Measurements from ENCODE around the gene HS3ST5. TPM values are rescaled to one million over a fixed set of nuclear protein-coding genes. Genes with fewer than 3 reads are reported as not detected.

HS3ST5 gene
- total and polyA plus RNA-seq, 2 donors (not counting 1 experiment from before 2014, with no cell fraction given): under 0.01 TPM; not detected in 1

GRCh38 chr6:114032721-114033120, 310.1 kb downstream of the HS3ST5 start:
- H3K4me2 ChIP-seq (ENCODE audit: extremely low read depth, insufficient read depth, low read length): no peak overlapping the region
- no peaks in the 10 kb centered on the region for H3K27me3 ChIP-seq (ENCODE audit: control insufficient read depth, insufficient read depth, low read length)
- H2AFZ ChIP-seq (ENCODE audit: low read length): no peak overlapping the region
- no peak for TF ChIP-seq EZH2 (IDR thresholded peaks at IDR 0.05; ENCODE audit: low read length, missing control alignments)
- TF ChIP-seq, protein P1, sequence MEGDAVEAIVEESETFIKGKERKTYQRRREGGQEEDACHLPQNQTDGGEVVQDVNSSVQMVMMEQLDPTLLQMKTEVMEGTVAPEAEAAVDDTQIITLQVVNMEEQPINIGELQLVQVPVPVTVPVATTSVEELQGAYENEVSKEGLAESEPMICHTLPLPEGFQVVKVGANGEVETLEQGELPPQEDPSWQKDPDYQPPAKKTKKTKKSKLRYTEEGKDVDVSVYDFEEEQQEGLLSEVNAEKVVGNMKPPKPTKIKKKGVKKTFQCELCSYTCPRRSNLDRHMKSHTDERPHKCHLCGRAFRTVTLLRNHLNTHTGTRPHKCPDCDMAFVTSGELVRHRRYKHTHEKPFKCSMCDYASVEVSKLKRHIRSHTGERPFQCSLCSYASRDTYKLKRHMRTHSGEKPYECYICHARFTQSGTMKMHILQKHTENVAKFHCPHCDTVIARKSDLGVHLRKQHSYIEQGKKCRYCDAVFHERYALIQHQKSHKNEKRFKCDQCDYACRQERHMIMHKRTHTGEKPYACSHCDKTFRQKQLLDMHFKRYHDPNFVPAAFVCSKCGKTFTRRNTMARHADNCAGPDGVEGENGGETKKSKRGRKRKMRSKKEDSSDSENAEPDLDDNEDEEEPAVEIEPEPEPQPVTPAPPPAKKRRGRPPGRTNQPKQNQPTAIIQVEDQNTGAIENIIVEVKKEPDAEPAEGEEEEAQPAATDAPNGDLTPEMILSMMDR (conservative IDR thresholded peaks at IDR 0.05 in 1 of 2, IDR thresholded peaks at IDR 0.05 in 1 of 2; ENCODE audit: low read depth in 1 of 2, low read length in 2 of 2): no peak
- H3K9me3 ChIP-seq (ENCODE audit: control insufficient read depth, insufficient read depth, low read depth, low read length): no peaks in the 10 kb centered on the region
- H3K4me1 ChIP-seq (ENCODE audit: control insufficient read depth, extremely low read depth, insufficient read depth, low read length): no peaks in the 10 kb centered on the region
- H4K20me1 ChIP-seq (ENCODE audit: control insufficient read depth, extremely low read depth, insufficient read depth, low read length): no peaks in the 10 kb centered on the region
- no peaks in the 10 kb centered on the region for H3K79me2 ChIP-seq (ENCODE audit: control insufficient read depth, insufficient read depth, low read length)
- DNase-seq (ENCODE audit: low read depth in 2 of 2): peak in 1 of 2 donors; percentile 31
- H3K9ac ChIP-seq (ENCODE audit: insufficient read depth, low read length): no peak overlapping the region
- H3K36me3 ChIP-seq (ENCODE audit: control insufficient read depth, insufficient read depth, low read length): no peaks in the 10 kb centered on the region
- no peak overlapping the region for H3K4me3 ChIP-seq (replicated peaks in 1 of 4; ENCODE audit: control extremely low read depth in 1 of 4, insufficient read depth in 1 of 4, low read depth in 3 of 4, low read length in 4 of 4)
- H3K27ac ChIP-seq (ENCODE audit: insufficient read depth, low read length): no peak overlapping the region

DNA sequence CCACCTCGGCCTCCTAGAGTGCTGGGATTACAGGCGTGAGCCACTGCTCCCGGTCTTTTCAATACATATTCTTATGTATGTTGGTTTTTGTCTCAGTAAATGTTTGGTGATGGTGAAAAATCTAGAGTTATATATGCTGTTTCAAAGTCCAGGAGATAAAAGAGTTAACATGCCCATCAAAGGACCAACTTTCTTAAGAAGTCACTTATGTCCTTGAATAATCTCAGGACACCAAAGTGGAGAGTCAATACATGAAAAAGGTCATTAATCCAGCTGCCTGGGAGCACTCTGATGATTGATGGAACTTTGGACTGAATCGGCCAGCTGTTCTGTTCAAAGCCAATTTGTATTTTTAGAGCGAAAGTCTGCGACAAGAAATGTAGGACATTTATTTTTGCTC, 312.1 kb downstream of the HS3ST5 start:
- Histone ChIP-seq H3K4me2 (ENCODE audit: extremely low read depth, insufficient read depth, low read length) (no peak overlapping the region), H2AFZ (ENCODE audit: low read length) (no peak overlapping the region), H3K27me3 (ENCODE audit: control insufficient read depth, insufficient read depth, low read length) (no peaks in the 10 kb centered on the region), H3K36me3 (ENCODE audit: control insufficient read depth, insufficient read depth, low read length) (no peaks in the 10 kb centered on the region), H3K27ac (ENCODE audit: insufficient read depth, low read length) (no peak overlapping the region), H3K9me3 (ENCODE audit: control insufficient read depth, insufficient read depth, low read depth, low read length) (no peaks in the 10 kb centered on the region), H3K79me2 (ENCODE audit: control insufficient read depth, insufficient read depth, low read length) (no peaks in the 10 kb centered on the region), H3K4me1 (ENCODE audit: control insufficient read depth, extremely low read depth, insufficient read depth, low read length) (no peaks in the 10 kb centered on the region), H3K4me3 (replicated peaks in 1 of 4; ENCODE audit: control extremely low read depth in 1 of 4, insufficient read depth in 1 of 4, low read depth in 3 of 4, low read length in 4 of 4) (no peak overlapping the region), H4K20me1 (ENCODE audit: control insufficient read depth, extremely low read depth, insufficient read depth, low read length) (no peaks in the 10 kb centered on the region), H3K9ac (ENCODE audit: insufficient read depth, low read length) (no peak overlapping the region)
- TF ChIP-seq, protein P1 (conservative IDR thresholded peaks at IDR 0.05 in 1 of 2, IDR thresholded peaks at IDR 0.05 in 1 of 2; ENCODE audit: low read depth in 1 of 2, low read length in 2 of 2): no peak
- no peak for TF ChIP-seq EZH2 (IDR thresholded peaks at IDR 0.05; ENCODE audit: low read length, missing control alignments)
- DNase-seq (ENCODE audit: low read depth in 2 of 2): no peak

DNA sequence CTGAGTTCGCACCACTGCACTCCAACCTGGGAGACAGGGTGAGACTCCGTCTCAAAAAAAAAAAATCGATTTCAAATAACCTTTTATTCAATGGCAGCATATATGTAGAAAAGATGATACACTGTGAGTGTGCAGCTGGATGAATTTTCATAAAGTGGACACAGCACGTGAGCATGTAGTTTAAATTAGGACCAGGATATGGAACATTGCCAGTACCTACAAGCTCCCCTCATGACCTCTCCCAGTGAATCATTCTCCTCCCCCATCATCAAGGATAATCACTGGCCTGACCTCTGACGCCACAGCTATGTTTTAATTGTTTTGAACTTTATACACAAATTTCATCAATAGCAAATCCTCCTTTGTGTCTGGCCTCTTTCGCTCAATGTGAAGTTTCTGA, 318.1 kb downstream of the HS3ST5 start:
- TF ChIP-seq EZH2 (IDR thresholded peaks at IDR 0.05; ENCODE audit: low read length, missing control alignments): no peak
- TF ChIP-seq, protein P1 (conservative IDR thresholded peaks at IDR 0.05 in 1 of 2, IDR thresholded peaks at IDR 0.05 in 1 of 2; ENCODE audit: low read depth in 1 of 2, low read length in 2 of 2): no peak
- no peak overlapping the region for H3K4me2 ChIP-seq (ENCODE audit: extremely low read depth, insufficient read depth, low read length)
- H3K9ac ChIP-seq (ENCODE audit: insufficient read depth, low read length): no peak overlapping the region
- no peak overlapping the region for H3K27ac ChIP-seq (ENCODE audit: insufficient read depth, low read length)
- no peaks in the 10 kb centered on the region for H3K9me3 ChIP-seq (ENCODE audit: control insufficient read depth, insufficient read depth, low read depth, low read length)
- H3K79me2 ChIP-seq (ENCODE audit: control insufficient read depth, insufficient read depth, low read length): no peaks in the 10 kb centered on the region
- DNase-seq (ENCODE audit: low read depth in 2 of 2): peak in 1 of 2 donors; percentile 82
- no peaks in the 10 kb centered on the region for H3K36me3 ChIP-seq (ENCODE audit: control insufficient read depth, insufficient read depth, low read length)
- no peak overlapping the region for H2AFZ ChIP-seq (ENCODE audit: low read length)
- no peaks in the 10 kb centered on the region for H3K4me1 ChIP-seq (ENCODE audit: control insufficient read depth, extremely low read depth, insufficient read depth, low read length)
- no peak overlapping the region for H3K4me3 ChIP-seq (replicated peaks in 1 of 4; ENCODE audit: control extremely low read depth in 1 of 4, insufficient read depth in 1 of 4, low read depth in 3 of 4, low read length in 4 of 4)
- no peaks in the 10 kb centered on the region for H4K20me1 ChIP-seq (ENCODE audit: control insufficient read depth, extremely low read depth, insufficient read depth, low read length)
- H3K27me3 ChIP-seq (ENCODE audit: control insufficient read depth, insufficient read depth, low read length): no peaks in the 10 kb centered on the region

Measured in fibroblast of lung (primary cell).